Upper lobe of left lung (tissue), 4 donors: Measurements from ENCODE around the gene TRAP1.

Experiments
- EP300 ChIP-seq, 4 donors: sonication (generic); formaldehyde crosslinking; IDR thresholded peaks; one replicate each; pipeline ENCODE4 v1.5.1; 2017; ENCODE audit warnings: antibody characterized with exemption in 4 of 4, control low read depth in 2 of 4
- POLR2A ChIP-seq, 4 donors: fragments of 450-650 bp; IDR thresholded peaks; one replicate each; pipeline ENCODE4 v1.5.1; 2016 to 2017; ENCODE audit warnings: antibody characterized with exemption in 4 of 4, mild to moderate bottlenecking in 2 of 4
- TF ChIP-seq, protein P1 (sequence below), 6 experiments: fragments of 450-650 bp in 4 of 6; fragments of 200-600 bp in 2 of 6; sonication (generic) in 2 of 6; IDR thresholded peaks; one replicate each; pipeline ENCODE4 v1.5.1; 2016 to 2019; ENCODE audit warnings: antibody characterized with exemption in 6 of 6

DNA sequence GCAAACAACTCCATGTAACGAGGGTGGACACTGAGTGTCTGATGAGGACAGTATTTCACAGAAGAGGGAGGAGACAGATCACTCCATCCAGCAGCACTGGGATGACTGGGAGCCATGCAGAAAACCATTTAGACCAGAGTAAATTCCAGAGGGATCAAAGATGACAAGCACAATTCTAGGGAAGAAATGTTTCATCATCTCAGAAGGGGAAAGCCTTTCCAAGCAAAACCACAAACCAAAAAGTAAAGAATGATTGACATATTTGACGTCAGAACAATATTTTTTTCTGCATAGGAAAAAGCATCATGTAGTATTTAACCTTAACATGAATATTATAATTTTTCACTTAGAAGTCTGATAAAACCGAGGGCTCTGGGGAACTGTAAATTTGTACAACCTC lies 58.1 kb downstream of the TRAP1 start:
- TF ChIP-seq POLR2A (IDR thresholded peaks at IDR 0.05) = no peak
- TF ChIP-seq EP300 (IDR thresholded peaks at IDR 0.05) = no peak
- TF ChIP-seq, protein P1, sequence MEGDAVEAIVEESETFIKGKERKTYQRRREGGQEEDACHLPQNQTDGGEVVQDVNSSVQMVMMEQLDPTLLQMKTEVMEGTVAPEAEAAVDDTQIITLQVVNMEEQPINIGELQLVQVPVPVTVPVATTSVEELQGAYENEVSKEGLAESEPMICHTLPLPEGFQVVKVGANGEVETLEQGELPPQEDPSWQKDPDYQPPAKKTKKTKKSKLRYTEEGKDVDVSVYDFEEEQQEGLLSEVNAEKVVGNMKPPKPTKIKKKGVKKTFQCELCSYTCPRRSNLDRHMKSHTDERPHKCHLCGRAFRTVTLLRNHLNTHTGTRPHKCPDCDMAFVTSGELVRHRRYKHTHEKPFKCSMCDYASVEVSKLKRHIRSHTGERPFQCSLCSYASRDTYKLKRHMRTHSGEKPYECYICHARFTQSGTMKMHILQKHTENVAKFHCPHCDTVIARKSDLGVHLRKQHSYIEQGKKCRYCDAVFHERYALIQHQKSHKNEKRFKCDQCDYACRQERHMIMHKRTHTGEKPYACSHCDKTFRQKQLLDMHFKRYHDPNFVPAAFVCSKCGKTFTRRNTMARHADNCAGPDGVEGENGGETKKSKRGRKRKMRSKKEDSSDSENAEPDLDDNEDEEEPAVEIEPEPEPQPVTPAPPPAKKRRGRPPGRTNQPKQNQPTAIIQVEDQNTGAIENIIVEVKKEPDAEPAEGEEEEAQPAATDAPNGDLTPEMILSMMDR (IDR thresholded peaks at IDR 0.05) = no peak
